ENCODE results near the gene TADA1. TPM values are rescaled to one million over a fixed set of nuclear protein-coding genes. Genes with fewer than 3 reads are reported as not detected.

TADA1 gene
- total RNA-seq, 1 experiment from 2014 or later: 16.0 TPM

- TF ChIP-seq, protein P1, sequence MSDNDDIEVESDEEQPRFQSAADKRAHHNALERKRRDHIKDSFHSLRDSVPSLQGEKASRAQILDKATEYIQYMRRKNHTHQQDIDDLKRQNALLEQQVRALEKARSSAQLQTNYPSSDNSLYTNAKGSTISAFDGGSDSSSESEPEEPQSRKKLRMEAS (IDR thresholded peaks at IDR 0.05): no peak
These were observed 31.0 kb upstream of the TADA1 start (continued) for GRCh38 chr1:166907051-166907450.

DNA sequence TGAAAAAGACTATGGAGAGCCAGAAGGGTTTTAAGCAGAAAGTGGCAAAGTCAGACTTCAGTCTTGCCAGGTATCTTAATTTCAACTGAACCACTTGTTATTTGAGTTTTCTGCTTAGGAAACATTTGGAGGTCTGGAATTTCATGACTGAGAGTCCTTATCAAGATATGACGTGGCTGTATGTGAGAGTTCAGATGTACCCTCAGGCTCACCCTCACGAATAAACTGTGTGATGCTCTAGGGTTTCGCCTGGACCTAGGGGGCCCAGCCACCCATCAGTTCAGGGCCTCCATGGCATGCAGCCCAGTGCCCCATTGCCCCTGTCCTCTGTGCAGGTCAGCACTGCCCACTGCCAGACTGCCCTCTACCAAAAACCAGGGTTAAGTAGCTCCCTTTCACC, 30.6 kb upstream of the TADA1 start:
- ATAC-seq: no peak
- CTCF ChIA-PET: no interaction called here

DNA sequence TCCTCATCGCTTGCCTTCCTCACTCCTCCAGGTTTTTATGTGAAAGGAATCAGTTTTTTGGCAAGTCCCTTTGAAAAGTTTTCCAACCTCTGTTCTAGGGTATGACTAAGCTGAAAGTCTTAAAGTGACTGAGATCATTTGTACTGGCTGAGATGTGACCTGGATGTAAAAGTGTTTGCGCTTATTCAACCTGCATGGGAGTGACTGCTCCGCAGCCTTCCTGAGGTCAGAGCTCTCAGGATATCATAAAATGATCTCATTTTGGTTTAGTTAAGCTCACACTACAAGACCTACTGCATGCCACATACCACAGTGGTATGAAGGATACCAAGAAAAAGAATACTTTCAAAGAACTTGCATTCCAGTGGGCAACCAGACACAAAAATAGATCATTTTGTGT, 29.8 kb upstream of the TADA1 start:
- ATAC-seq (no peak), DNase-seq (ENCODE audit: low read depth, low spot score) (no peak)
- H3K4me3 ChIP-seq (replicated peaks in 1 of 2; ENCODE audit: low read depth in 1 of 2, low read length in 2 of 2): no peak overlapping the region
- no peak overlapping the region for H3K4me2 ChIP-seq (ENCODE audit: low read length)
- no peaks in the 10 kb centered on the region for H3K36me3 ChIP-seq (ENCODE audit: control insufficient read depth in 1 of 2, insufficient read depth in 2 of 2, low read length in 2 of 2)
- no peaks in the 10 kb centered on the region for H3K79me2 ChIP-seq (ENCODE audit: insufficient read depth, low read length)
- ChIA-PET RAD21 (ENCODE audit: low non-redundant PET in 1 of 2, low total read pairs in 2 of 2, uncharacterized antibody in 2 of 2, unreplicated experiment in 2 of 2) (no interaction called here), POLR2A (no interaction called here), CTCF (interaction anchor here (1.4 kb wide), 1 partner anchor 153 kb away, joined by 5 read pairs; no protein-coding TSS in a partner anchor)
- no peaks in the 10 kb centered on the region for H4K20me1 ChIP-seq (ENCODE audit: insufficient read depth)
- BruUV-seq (replicated peaks): no TSS peak
- H3K9me2 ChIP-seq (ENCODE audit: insufficient read depth): no peaks in the 10 kb centered on the region
- H3K4me1 ChIP-seq (ENCODE audit: control insufficient read depth in 1 of 2, insufficient read depth in 2 of 2, low read length in 2 of 2): peaks cover 0 to 16% of the 10 kb centered on the region in 2 experiments; a peak in 3 of 4 replicates
- H2AFZ ChIP-seq (ENCODE audit: low read depth, low read length, poor library complexity, severe bottlenecking): no peak overlapping the region
- no peaks in the 10 kb centered on the region for H3K27me3 ChIP-seq (ENCODE audit: insufficient read depth, low read length)
- H3K9me3 ChIP-seq (ENCODE audit: control insufficient read depth in 1 of 2, insufficient read depth in 1 of 2, low read depth in 1 of 2, low read length in 2 of 2): no peaks in the 10 kb centered on the region
- TF ChIP-seq POLR2A (IDR thresholded peaks at IDR 0.05; ENCODE audit: borderline replicate concordance, extremely low read depth, insufficient read depth, insufficient read length) (no peak), ZBTB33 (IDR thresholded peaks at IDR 0.05; ENCODE audit: extremely low read depth, insufficient replicate concordance, low read length) (no peak)
- H3K27ac ChIP-seq (ENCODE audit: low read depth, low read length): no peak overlapping the region
- intact Hi-C loops (cut with micrococcal nuclease): no loop called here
- no peak overlapping the region for H3K9ac ChIP-seq (ENCODE audit: low read length)

More for the DNA sequence above, 30.6 kb upstream of the TADA1 start:
- H3K27ac ChIP-seq (ENCODE audit: low read depth, low read length): no peak overlapping the region
- ChIA-PET RAD21 (ENCODE audit: low non-redundant PET in 1 of 2, low total read pairs in 2 of 2, uncharacterized antibody in 2 of 2, unreplicated experiment in 2 of 2) (no interaction called here), POLR2A (no interaction called here)
- H2AFZ ChIP-seq (ENCODE audit: low read depth, low read length, poor library complexity, severe bottlenecking): no peak overlapping the region
- no peaks in the 10 kb centered on the region for H3K27me3 ChIP-seq (ENCODE audit: insufficient read depth, low read length)
- TF ChIP-seq CEBPB (IDR thresholded peaks at IDR 0.05; ENCODE audit: low read depth): no peak
- no peak for TF ChIP-seq CBX3 (IDR thresholded peaks at IDR 0.05; ENCODE audit: low read depth)
- BruUV-seq (replicated peaks): no TSS peak
- H3K4me1 ChIP-seq (ENCODE audit: control insufficient read depth in 1 of 2, insufficient read depth in 2 of 2, low read length in 2 of 2): peaks cover 0 to 16% of the 10 kb centered on the region in 2 experiments; a peak in 3 of 4 replicates
- no peaks in the 10 kb centered on the region for H4K20me1 ChIP-seq (ENCODE audit: insufficient read depth)
- no peak overlapping the region for H3K9ac ChIP-seq (ENCODE audit: low read length)
- H3K9me3 ChIP-seq (ENCODE audit: control insufficient read depth in 1 of 2, insufficient read depth in 1 of 2, low read depth in 1 of 2, low read length in 2 of 2): no peaks in the 10 kb centered on the region
- intact Hi-C loops (cut with micrococcal nuclease): no loop called here
- DNase-seq (ENCODE audit: low read depth, low spot score): no peak
- H3K9me2 ChIP-seq (ENCODE audit: insufficient read depth): no peaks in the 10 kb centered on the region
- no peak overlapping the region for H3K4me2 ChIP-seq (ENCODE audit: low read length)
- H3K79me2 ChIP-seq (ENCODE audit: insufficient read depth, low read length): no peaks in the 10 kb centered on the region
- no peaks in the 10 kb centered on the region for H3K36me3 ChIP-seq (ENCODE audit: control insufficient read depth in 1 of 2, insufficient read depth in 2 of 2, low read length in 2 of 2)
- no peak overlapping the region for H3K4me3 ChIP-seq (replicated peaks in 1 of 2; ENCODE audit: low read depth in 1 of 2, low read length in 2 of 2)
